Naive thymus-derived CD4-positive, alpha-beta T cell (primary cell): Measurements from ENCODE around the gene MYORG. TPM values are rescaled to one million over a fixed set of nuclear protein-coding genes. Genes with fewer than 3 reads are reported as not detected.

Experiments
- ATAC-seq: fragments of 150-1000 bp; cut with Tn5 transposase; 2 replicates; pipeline ENCODE4 v1.10.0; 2021; ENCODE audit warnings: mild to moderate bottlenecking, moderate library complexity
- CTCF ChIA-PET: fragments of 350-600 bp; sonication (Branson Sonifier 250); formaldehyde crosslinking; loops from one replicate; lab custom pipeline; 2021; ENCODE audit warnings: antibody characterized with exemption; lab: Charles Lee
- POLR2A ChIA-PET: fragments of 350-600 bp; sonication (Branson Sonifier 250); formaldehyde crosslinking; loops from one replicate; lab custom pipeline; 2021; ENCODE audit warnings: antibody characterized with exemption, inconsistent platforms; lab: Charles Lee
- DNase-seq, 9 donors: peaks; one replicate each; pipeline versions ENCODE4 v3.0.0 to v3.0.0-alpha.2; 2020 to 2022; ENCODE audit warnings: mixed read lengths in 1 of 9
- H3K27ac ChIP-seq: one replicate; pipeline ENCODE4 v1.7.0; 2013; ENCODE audit warnings: mild to moderate bottlenecking, low read depth, low read length, moderate library complexity
- H3K27me3 ChIP-seq, 2 donors: one replicate each; pipeline ENCODE4 v1.7.0; 2013; ENCODE audit warnings: low read length in 2 of 2, mild to moderate bottlenecking in 2 of 2, moderate library complexity in 2 of 2; ENCODE audit not compliant: control insufficient read depth in 2 of 2, insufficient read depth in 2 of 2
- H3K36me3 ChIP-seq, 3 experiments: 1 replicate in 2 of 3; 2 replicates in 1 of 3; pipeline ENCODE4 v1.7.0; 2013; ENCODE audit warnings: low read length in 3 of 3, mild to moderate bottlenecking in 3 of 3, moderate library complexity in 1 of 3; ENCODE audit not compliant: insufficient read depth in 3 of 3, control insufficient read depth in 2 of 3
- H3K4me1 ChIP-seq, 2 donors: one replicate each; pipeline ENCODE4 v1.7.0; 2013; ENCODE audit warnings: low read length in 2 of 2, mild to moderate bottlenecking in 2 of 2, moderate library complexity in 1 of 2; ENCODE audit not compliant: control insufficient read depth in 2 of 2, insufficient read depth in 2 of 2
- H3K4me3 ChIP-seq: 2 replicates; pipeline ENCODE4 v1.7.0; 2013; ENCODE audit warnings: mild to moderate bottlenecking, low read length
- H3K9me3 ChIP-seq, 3 experiments: 1 replicate in 2 of 3; 2 replicates in 1 of 3; pipeline ENCODE4 v1.7.0; 2013; ENCODE audit warnings: low read length in 3 of 3; ENCODE audit not compliant: control insufficient read depth in 2 of 3
- H3K27ac Mint-ChIP-seq, 9 donors: one replicate each; pipeline ENCODE4 v1.8.0; 2020 to 2022; ENCODE audit warnings: mixed read lengths in 9 of 9, mild to moderate bottlenecking in 8 of 9, moderate library complexity in 5 of 9, inconsistent platforms in 2 of 9
- H3K27me3 Mint-ChIP-seq, 5 donors: one replicate each; pipeline ENCODE4 v1.8.0; 2021 to 2022; ENCODE audit warnings: mixed read lengths in 5 of 5, mild to moderate bottlenecking in 1 of 5
- H3K36me3 Mint-ChIP-seq, 5 donors: one replicate each; pipeline ENCODE4 v1.8.0; 2020 to 2022; ENCODE audit warnings: mixed read lengths in 5 of 5, mild to moderate bottlenecking in 3 of 5, inconsistent platforms in 1 of 5
- H3K4me1 Mint-ChIP-seq, 7 donors: one replicate each; pipeline ENCODE4 v1.8.0; 2020 to 2022; ENCODE audit warnings: mixed read lengths in 7 of 7, mild to moderate bottlenecking in 3 of 7, inconsistent platforms in 1 of 7
- H3K4me3 Mint-ChIP-seq, 10 donors: one replicate each; pipeline ENCODE4 v1.8.0; 2020 to 2022; ENCODE audit warnings: mild to moderate bottlenecking in 10 of 10, mixed read lengths in 10 of 10, moderate library complexity in 6 of 10, inconsistent platforms in 2 of 10
- H3K9me3 Mint-ChIP-seq, 11 donors: one replicate each; pipeline ENCODE4 v1.8.0; 2020 to 2022; ENCODE audit warnings: mixed read lengths in 11 of 11, mild to moderate bottlenecking in 4 of 11, inconsistent platforms in 1 of 11, moderate library complexity in 1 of 11
- intact Hi-C, 2 donors: fragments of 100-400 bp; cut with micrococcal nuclease; formaldehyde crosslinking; loops; one replicate each; pipeline ENCODE4 v1.15.1; 2023
- polyA plus RNA-seq, 2 donors: library from polyadenylated mRNA; unstranded; fragments of 300-500 nt; fragmentation: Illumina TruSeq; gene quantifications; one replicate each; pipeline ENCODE4 v1.2.3, GENCODE V29; 2021
- total RNA-seq, 6 experiments: library from RNA in 5 of 6; stranded (reverse) in 5 of 6; gene quantifications; 1 replicate in 5 of 6; 2 replicates in 1 of 6; pipeline ENCODE4 v1.2.3 and lab custom pipeline; 2021 to 2026

The MYORG gene
- total and polyA plus RNA-seq, 7 experiments from 2014 or later: 0.28 to 1.9 (median 0.78) TPM

- no peaks in the 10 kb centered on the region for H3K27me3 ChIP-seq
- H3K4me1 Mint-ChIP-seq: peaks cover 11 to 43% (median 29%) of the 10 kb centered on the region in 7 donors
- H3K27me3 Mint-ChIP-seq: no peaks in the 10 kb centered on the region
- peak overlapping the region; percentile 88 to 97 (median 94) for H3K4me3 Mint-ChIP-seq
- H3K4me1 ChIP-seq: peaks cover 3 to 8% of the 10 kb centered on the region in 2 donors
- DNase-seq: no peak
- ChIA-PET CTCF (interaction anchor here (1.2 kb wide), 1 partner anchor 76 kb away, joined by 4 read pairs; no protein-coding TSS in a partner anchor), POLR2A (no interaction called here)
- ATAC-seq: no peak
- H3K9me3 ChIP-seq: no peaks in the 10 kb centered on the region
- H3K36me3 Mint-ChIP-seq: no peaks in the 10 kb centered on the region
- H3K4me3 ChIP-seq: peak overlapping the region; percentile 78
- peak overlapping the region; percentile 74 for H3K27ac ChIP-seq
- peak overlapping the region; percentile 77 to 98 (median 95) for H3K27ac Mint-ChIP-seq
- H3K9me3 Mint-ChIP-seq: no peaks in the 10 kb centered on the region
- H3K36me3 ChIP-seq: no peaks in the 10 kb centered on the region
- intact Hi-C loops: loop anchor here (2.0 to 10.0 kb wide), 11 partner anchors 72 to 1274 kb away; partner anchors contain the start of genes DNAJB5 (in 2 of the 2), DCAF12 (in 1 of the 2), ENHO (in 1 of the 2) and RPP25L (in 1 of the 2)
These were observed 48.2 kb downstream of the MYORG start for GRCh38 chr9:34328500-34328986.

GRCh38 chr9:34326690-34327089 is 50.0 kb downstream of the MYORG start:
- H3K27me3 Mint-ChIP-seq: no peaks in the 10 kb centered on the region
- Histone ChIP-seq H3K4me3 (no peak overlapping the region), H3K4me1 (peaks cover 3 to 8% of the 10 kb centered on the region in 2 donors), H3K27ac (no peak overlapping the region), H3K27me3 (no peaks in the 10 kb centered on the region), H3K36me3 (no peaks in the 10 kb centered on the region), H3K9me3 (no peaks in the 10 kb centered on the region)
- no peak for ATAC-seq
- ChIA-PET CTCF (no interaction called here), POLR2A (no interaction called here)
- intact Hi-C loops: loop anchor here in 1 of 2 donors (5.0 to 10.0 kb wide), 4 partner anchors 198 to 1276 kb away; partner anchors contain the start of genes DNAJB5, ENHO and RPP25L
- no peaks in the 10 kb centered on the region for H3K36me3 Mint-ChIP-seq
- peaks cover 7 to 33% (median 19%) of the 10 kb centered on the region in 7 donors for H3K4me1 Mint-ChIP-seq
- H3K9me3 Mint-ChIP-seq: no peaks in the 10 kb centered on the region
- DNase-seq: no peak
- no peak overlapping the region for H3K4me3 Mint-ChIP-seq
- H3K27ac Mint-ChIP-seq: no peak overlapping the region

GRCh38 chr9:34322899-34323591 is 53.7 kb downstream of the MYORG start:
- Histone ChIP-seq H3K36me3 (no peaks in the 10 kb centered on the region), H3K27me3 (no peaks in the 10 kb centered on the region), H3K27ac (no peak overlapping the region), H3K4me3 (no peak overlapping the region), H3K4me1 (no peaks in the 10 kb centered on the region), H3K9me3 (no peaks in the 10 kb centered on the region)
- intact Hi-C loops: loop anchor here in 1 of 2 donors (10.0 kb wide), 1 partner anchor 202 kb away; the partner anchor contains the start of gene ENHO
- peaks cover 0 to 16% (median 2%) of the 10 kb centered on the region in 7 donors for H3K4me1 Mint-ChIP-seq
- H3K4me3 Mint-ChIP-seq: no peak overlapping the region
- ChIA-PET POLR2A (no interaction called here), CTCF (no interaction called here)
- H3K36me3 Mint-ChIP-seq: no peaks in the 10 kb centered on the region
- DNase-seq (no peak), ATAC-seq (no peak)
- no peaks in the 10 kb centered on the region for H3K9me3 Mint-ChIP-seq
- no peak overlapping the region for H3K27ac Mint-ChIP-seq
- H3K27me3 Mint-ChIP-seq: no peaks in the 10 kb centered on the region

GRCh38 chr9:34321451-34321850 is 55.2 kb downstream of the MYORG start:
- intact Hi-C loops: loop anchor here in 1 of 2 donors (10.0 kb wide), 1 partner anchor 203 kb away; the partner anchor contains the start of gene ENHO

GRCh38 chr9:34318163-34318790 is 58.4 kb downstream of the MYORG start:
- DNase-seq (no peak), ATAC-seq (no peak)
- intact Hi-C loops: no loop called here
- Histone ChIP-seq H3K9me3 (no peaks in the 10 kb centered on the region), H3K4me3 (no peak overlapping the region), H3K27me3 (no peaks in the 10 kb centered on the region), H3K36me3 (no peaks in the 10 kb centered on the region), H3K4me1 (no peaks in the 10 kb centered on the region), H3K27ac (no peak overlapping the region)
- no peaks in the 10 kb centered on the region for H3K36me3 Mint-ChIP-seq
- H3K4me1 Mint-ChIP-seq: no peaks in the 10 kb centered on the region
- no peaks in the 10 kb centered on the region for H3K27me3 Mint-ChIP-seq
- no peak overlapping the region for H3K4me3 Mint-ChIP-seq
- ChIA-PET CTCF (no interaction called here), POLR2A (no interaction called here)
- no peaks in the 10 kb centered on the region for H3K9me3 Mint-ChIP-seq
- no peak overlapping the region for H3K27ac Mint-ChIP-seq

More at GRCh38 chr9:34321451-34321850, 55.2 kb downstream of the MYORG start:
- no peaks in the 10 kb centered on the region for H3K9me3 ChIP-seq
- DNase-seq (no peak), ATAC-seq (peak; percentile 31)
- POLR2A ChIA-PET: no interaction called here
- H3K4me1 ChIP-seq: no peaks in the 10 kb centered on the region
- Mint-ChIP-seq H3K4me1 (peaks cover 0 to 6% (median 0%) of the 10 kb centered on the region in 7 donors), H3K4me3 (no peak overlapping the region), H3K9me3 (no peaks in the 10 kb centered on the region), H3K27me3 (no peaks in the 10 kb centered on the region), H3K27ac (no peak overlapping the region), H3K36me3 (no peaks in the 10 kb centered on the region)
- no peak overlapping the region for H3K27ac ChIP-seq
- H3K4me3 ChIP-seq: no peak overlapping the region
- CTCF ChIA-PET: no interaction called here
- H3K27me3 ChIP-seq: no peaks in the 10 kb centered on the region
- no peaks in the 10 kb centered on the region for H3K36me3 ChIP-seq

- Mint-ChIP-seq H3K27me3 (no peaks in the 10 kb centered on the region), H3K4me3 (no peak overlapping the region), H3K36me3 (no peaks in the 10 kb centered on the region), H3K4me1 (no peaks in the 10 kb centered on the region), H3K27ac (no peak overlapping the region), H3K9me3 (no peaks in the 10 kb centered on the region)
- DNase-seq: no peak
- intact Hi-C loops: no loop called here
- POLR2A ChIA-PET: no interaction called here
- Histone ChIP-seq H3K27me3 (no peaks in the 10 kb centered on the region), H3K36me3 (no peaks in the 10 kb centered on the region), H3K27ac (no peak overlapping the region), H3K4me1 (no peaks in the 10 kb centered on the region), H3K9me3 (no peaks in the 10 kb centered on the region), H3K4me3 (no peak overlapping the region)
- CTCF ChIA-PET: no interaction called here
- no peak for ATAC-seq
These were observed 59.3 kb downstream of the MYORG start for GRCh38 chr9:34317436-34317835.
